Stimulated activated CD8-positive, alpha-beta memory T cell treated with anti-CD3 and anti-CD28 coated beads, Interleukin-7, amount 100 ng/mL, for 48 hours (primary cell): ENCODE data around the gene C2CD5.
"Not testable (repeated sequence)": the region's sequence is repeated elsewhere in the genome, so short reads cannot be mapped to it uniquely, and the experiment has no call there.

ENCODE experiments used
- DNase-seq, 2 donors: peaks; one replicate each; pipeline ENCODE4 v3.0.0-alpha.2; 2020; ENCODE audit warnings: low read depth in 1 of 2; ENCODE audit errors: extremely low read depth in 1 of 2

The C2CD5 gene

DNA sequence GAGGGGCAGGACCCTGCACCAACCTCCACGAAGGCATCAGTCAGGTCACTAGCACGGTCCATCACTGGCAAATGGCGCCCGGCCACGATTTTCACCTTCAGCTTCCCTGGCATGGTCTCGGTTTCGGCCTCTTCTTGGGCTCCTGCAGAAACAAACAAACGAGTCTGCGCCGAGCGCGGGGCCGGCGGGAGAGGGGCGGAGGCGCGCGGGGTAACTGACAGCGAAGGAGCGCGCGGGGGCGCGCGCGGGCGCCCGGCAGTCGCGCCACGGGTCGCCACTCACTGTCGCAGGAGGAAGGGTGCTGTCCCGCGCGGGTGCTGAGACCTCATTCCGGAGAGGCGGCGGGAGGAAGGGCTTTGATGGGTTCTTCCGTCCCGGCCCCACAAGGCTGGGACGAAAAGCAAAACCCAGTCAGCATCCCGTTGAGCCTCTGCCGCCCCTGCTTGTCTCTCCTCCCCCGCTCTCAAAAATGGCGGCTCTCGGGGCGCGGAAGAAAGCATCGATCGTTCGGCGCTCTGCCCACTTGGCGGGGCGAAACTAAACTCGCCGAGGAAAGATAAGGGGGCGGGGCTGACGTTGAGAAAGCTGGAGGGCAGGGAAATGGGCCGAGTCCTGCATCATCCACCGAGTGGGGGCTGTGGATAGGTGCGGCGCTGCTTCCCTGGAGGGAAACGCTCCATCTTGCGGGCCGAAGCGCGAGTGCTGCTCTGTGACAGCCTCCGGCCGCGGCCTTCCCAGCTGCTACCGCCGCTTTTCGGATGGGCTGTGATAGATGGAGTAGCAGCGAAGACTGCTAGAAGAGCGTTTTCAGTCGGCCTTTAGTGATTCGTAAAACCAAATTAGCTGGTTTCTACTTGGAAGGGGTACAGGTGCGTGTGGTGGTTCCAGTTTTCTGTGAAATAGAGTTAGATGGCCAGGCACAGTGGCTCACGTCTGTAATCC, at the start of gene C2CD5:
C2CD5 (minus strand) TSS at position 505 of the 942 bp plus-strand sequence; CDS start at position 113, 392 bp downstream.
- DNase-seq, result peak; percentile 86 to 94

GRCh38 chr12:22593864-22594263, 49.5 kb upstream of the C2CD5 start:
- DNase-seq, result no peak

GRCh38 chr12:22588817-22589216, 44.5 kb upstream of the C2CD5 start:
- DNase-seq, result no peak

DNA sequence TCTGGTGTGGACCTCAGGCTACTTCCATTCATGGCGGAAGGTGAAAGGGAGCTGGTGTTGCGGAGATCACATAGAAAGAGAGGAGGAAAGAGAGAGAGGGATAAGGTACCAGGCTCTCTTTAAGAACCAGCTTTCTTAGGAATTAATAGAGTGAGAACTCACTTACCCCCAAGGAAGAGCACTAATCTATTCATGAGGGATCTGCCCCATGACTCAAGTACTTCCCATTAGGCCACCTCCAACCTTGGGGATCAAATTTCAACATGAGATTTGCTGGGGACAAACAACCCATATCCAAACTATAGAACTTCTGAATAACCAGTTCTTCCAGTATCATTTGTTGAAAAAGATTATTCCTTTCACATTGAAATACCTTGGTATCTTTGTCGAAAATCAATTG, 34.0 kb upstream of the C2CD5 start:
- no peak for DNase-seq

GRCh38 chr12:22577667-22578066, 33.3 kb upstream of the C2CD5 start:
- DNase-seq, result no peak

DNA sequence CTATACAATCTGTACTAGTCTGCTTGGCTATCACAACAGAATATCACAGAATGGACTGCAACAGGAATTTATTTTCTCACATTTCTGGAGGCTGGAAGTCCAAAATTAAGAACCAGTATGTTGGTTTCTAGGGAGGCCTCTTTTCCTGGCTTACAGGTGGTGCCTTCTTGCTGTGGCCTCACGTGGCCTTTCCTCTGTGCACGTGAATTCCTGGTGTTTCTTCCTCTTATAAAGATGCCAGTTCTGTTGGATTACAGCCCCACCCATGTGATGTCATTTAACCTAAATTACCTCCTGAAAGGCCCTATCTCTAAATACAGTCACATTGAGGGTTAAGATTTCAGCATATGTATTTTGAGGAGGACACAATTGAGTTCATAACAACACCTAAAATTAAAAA, 32.1 kb upstream of the C2CD5 start:
- no peak for DNase-seq

GRCh38 chr12:22576065-22576464, 31.7 kb upstream of the C2CD5 start:
- no peak for DNase-seq

- no peak for DNase-seq
These were observed 30.6 kb upstream of the C2CD5 start for GRCh38 chr12:22574921-22575320.

DNA sequence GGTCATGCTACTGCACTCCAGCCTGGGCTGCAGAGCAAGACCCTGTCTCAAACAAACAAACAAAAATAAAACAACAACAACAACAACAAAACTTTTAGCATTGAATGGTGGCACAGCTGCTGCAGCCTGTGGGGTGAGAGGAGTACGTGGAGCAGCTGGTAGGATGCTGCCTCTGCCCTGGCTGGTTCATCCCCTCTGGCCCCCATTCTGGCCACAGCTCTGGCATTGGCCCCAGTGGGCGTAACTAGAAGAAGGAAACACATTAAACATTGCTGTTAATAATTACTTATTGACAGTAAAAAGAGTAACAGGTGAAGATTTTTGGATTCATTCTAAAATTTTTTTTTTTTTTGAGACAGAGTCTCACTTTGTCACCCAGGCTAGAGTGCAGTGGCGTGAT, 28.8 kb upstream of the C2CD5 start:
- DNase-seq, result no peak

- DNase-seq, result no peak
These were observed 24.9 kb upstream of the C2CD5 start for GRCh38 chr12:22569253-22569652.

DNA sequence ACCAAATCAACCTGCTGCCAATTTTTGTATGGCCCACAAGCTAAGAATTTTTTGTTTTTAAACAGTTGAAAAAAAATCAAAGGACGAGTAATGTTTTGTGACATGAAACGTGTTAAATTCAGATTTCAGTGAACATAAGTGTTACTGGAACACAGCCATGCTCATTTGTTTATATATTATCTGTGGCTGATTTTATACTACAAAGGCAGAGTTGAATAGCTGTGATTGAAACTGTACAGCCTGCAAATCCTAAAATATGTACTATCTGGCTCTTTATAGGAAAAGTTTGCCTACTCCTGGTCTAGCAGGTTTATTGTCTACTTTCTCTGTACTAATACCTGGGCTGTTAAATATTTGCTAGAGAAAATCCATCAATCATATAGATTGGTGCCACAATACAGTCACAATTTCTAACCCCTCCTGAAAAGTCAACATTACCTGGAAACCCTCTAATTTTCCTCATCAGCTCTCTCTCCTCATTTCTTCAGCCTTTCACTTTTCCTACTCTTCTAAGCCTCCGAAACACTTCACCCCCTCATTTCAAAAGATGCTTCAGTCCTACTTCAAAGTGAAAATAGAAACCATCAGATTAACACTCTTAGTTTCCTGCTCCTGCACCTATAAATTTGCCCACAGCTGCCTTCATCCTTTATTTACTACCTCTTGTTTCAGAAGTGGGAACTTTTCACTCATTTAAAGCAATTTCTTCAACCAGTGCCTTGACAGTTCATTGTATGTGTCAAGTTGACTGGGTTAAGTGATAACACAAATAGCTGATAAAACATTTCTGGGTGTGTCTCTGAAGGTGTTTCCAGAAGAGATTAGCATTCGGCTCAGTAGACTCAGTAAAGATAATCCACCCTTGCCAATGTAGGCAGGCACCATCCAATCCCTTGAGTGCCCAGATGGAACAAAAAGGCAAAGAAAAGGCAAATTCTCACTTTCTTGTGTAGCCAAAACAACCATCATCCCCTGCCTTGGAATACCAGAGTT, 18.0 kb upstream of the C2CD5 start:
- no peak for DNase-seq

- not testable (repeated sequence) for DNase-seq
These were observed 10.4 kb upstream of the C2CD5 start for GRCh38 chr12:22554750-22555149.

- DNase-seq, result no peak
These were observed 7.3 kb upstream of the C2CD5 start for GRCh38 chr12:22551624-22552023.

- no peak for DNase-seq
These were observed 913 bp upstream of the C2CD5 start for GRCh38 chr12:22545255-22545654.

DNA sequence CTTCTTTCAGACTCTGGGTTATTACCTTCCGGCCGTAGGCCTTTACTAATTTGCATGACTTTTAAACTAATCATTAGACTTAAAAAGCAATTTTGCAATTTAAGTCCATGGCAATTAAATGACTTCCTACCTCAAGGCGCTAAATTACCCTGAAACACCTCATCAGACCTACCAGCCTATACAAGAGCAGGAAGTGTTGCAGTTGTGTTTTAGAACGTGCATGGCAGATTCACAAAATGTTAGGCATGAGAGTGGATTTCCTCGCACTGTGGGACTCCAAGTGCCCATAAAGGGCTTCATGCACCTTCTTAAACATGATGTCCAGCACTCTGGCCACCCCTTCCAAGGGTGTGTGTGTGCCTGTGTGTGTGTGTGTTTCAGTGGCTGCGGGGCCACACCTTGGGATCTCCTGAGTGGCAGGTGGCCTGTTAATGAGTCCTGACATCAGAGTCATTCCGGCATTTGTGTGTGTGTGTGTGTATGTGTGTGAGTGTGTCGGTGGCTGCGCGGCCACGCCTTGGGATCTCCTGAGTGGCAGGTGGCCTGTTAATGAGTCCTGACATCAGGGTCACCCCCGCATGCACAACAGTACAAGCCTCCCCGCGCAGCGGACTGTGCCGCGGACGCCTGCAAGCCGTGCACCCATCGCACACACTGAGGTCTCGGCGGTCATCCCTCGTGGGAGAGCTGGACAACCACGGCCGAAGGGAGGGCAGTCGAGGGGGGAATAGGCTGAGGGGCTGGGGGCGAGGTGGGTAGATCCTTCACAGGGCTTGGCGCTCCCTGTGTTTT, 900 bp downstream of the C2CD5 start:
- DNase-seq, result peak; percentile 19 to 25

GRCh38 chr12:22541496-22542155, 2.7 kb downstream of the C2CD5 start:
- DNase-seq, result no peak

GRCh38 chr12:22539055-22539454, 5.3 kb downstream of the C2CD5 start:
- no peak for DNase-seq

GRCh38 chr12:22538311-22538710, 6.0 kb downstream of the C2CD5 start:
- no peak for DNase-seq

GRCh38 chr12:22536971-22537544, 7.3 kb downstream of the C2CD5 start:
- no peak for DNase-seq
